HCEC 1CT (cell line): ENCODE data around the gene OR2T35.

Experiments
- DNase-seq: peaks from one replicate; pipeline ENCODE4 v3.0.0-alpha.2; 2017

OR2T35 gene

GRCh38 chr1:248625166-248625565 lies 19.9 kb downstream of the OR2T35 start:
- DNase-seq: no peak

- DNase-seq: peak; percentile 1
Observed at GRCh38 chr1:248622570-248623001, 22.5 kb downstream of the OR2T35 start.

- no peak for DNase-seq
Observed at GRCh38 chr1:248621770-248622169, 23.3 kb downstream of the OR2T35 start.

- peak; percentile 1 for DNase-seq
Observed at GRCh38 chr1:248618878-248619277, 26.2 kb downstream of the OR2T35 start.

- no peak for DNase-seq
Observed at GRCh38 chr1:248618119-248618518, 27.0 kb downstream of the OR2T35 start.

GRCh38 chr1:248613742-248614141 lies 31.3 kb downstream of the OR2T35 start:
- no peak for DNase-seq

GRCh38 chr1:248611883-248612414 lies 33.1 kb downstream of the OR2T35 start:
- no peak for DNase-seq

- DNase-seq: no peak
Observed at GRCh38 chr1:248610301-248610700, 34.8 kb downstream of the OR2T35 start.

GRCh38 chr1:248599396-248599795 lies 45.7 kb downstream of the OR2T35 start:
- DNase-seq: no peak

- DNase-seq: no peak
Observed at GRCh38 chr1:248597589-248597988, 47.5 kb downstream of the OR2T35 start, which contains the start of gene OR2T10. OR2T10 (minus strand) TSS chr1:248597700; CDS start chr1:248593768, 3,932 bp downstream.

GRCh38 chr1:248596615-248597014 lies 48.5 kb downstream of the OR2T35 start:
- DNase-seq: no peak

- DNase-seq: no peak
Observed at GRCh38 chr1:248593226-248593625, 51.9 kb downstream of the OR2T35 start.

- DNase-seq: no peak
Observed at GRCh38 chr1:248592655-248593054, 52.4 kb downstream of the OR2T35 start.

- DNase-seq: no peak
Observed at GRCh38 chr1:248590055-248590454, 55.0 kb downstream of the OR2T35 start.

- DNase-seq: no peak
Observed at GRCh38 chr1:248589334-248589733, 55.7 kb downstream of the OR2T35 start.
